Loucy (cell line): ENCODE measurements around the gene TENM4.

Experiments used
- H2AFZ ChIP-seq: fragments of 200-600 bp; sonication (generic); 2 replicates; pipeline ENCODE4 v1.6.0; 2016; ENCODE audit warnings: antibody characterized with exemption, mild to moderate bottlenecking, low read length, moderate library complexity
- H3F3A ChIP-seq: fragments of 200-600 bp; 2 replicates; pipeline ENCODE4 v1.6.0; 2016; ENCODE audit warnings: antibody characterized with exemption, low read depth, mild to moderate bottlenecking
- H3K27me3 ChIP-seq: fragments of 200-600 bp; sonication (generic); 2 replicates; pipeline ENCODE4 v1.6.1; 2014; ENCODE audit warnings: low read length, mild to moderate bottlenecking; ENCODE audit not compliant: insufficient read depth, poor library complexity, severe bottlenecking
- H3K36me3 ChIP-seq: fragments of 200-600 bp; sonication (generic); 2 replicates; pipeline ENCODE4 v1.6.1; 2016; ENCODE audit warnings: low read length; ENCODE audit not compliant: insufficient read depth
- H3K4me1 ChIP-seq: fragments of 200-600 bp; sonication (generic); 2 replicates; pipeline ENCODE4 v1.5.1; 2014; ENCODE audit warnings: low read length, mild to moderate bottlenecking; ENCODE audit not compliant: insufficient read depth, poor library complexity, severe bottlenecking
- H3K4me2 ChIP-seq: fragments of 200-600 bp; sonication (generic); 2 replicates; pipeline ENCODE4 v1.6.0; 2014; ENCODE audit warnings: antibody characterized with exemption, low read length, low read depth, mild to moderate bottlenecking; ENCODE audit not compliant: poor library complexity, severe bottlenecking
- H3K4me3 ChIP-seq: fragments of 200-600 bp; sonication (generic); 2 replicates; pipeline ENCODE4 v1.5.1; 2014; ENCODE audit warnings: low read length, mild to moderate bottlenecking, mixed read lengths; ENCODE audit not compliant: poor library complexity, severe bottlenecking
- H3K79me2 ChIP-seq: fragments of 200-600 bp; sonication (generic); 2 replicates; pipeline ENCODE4 v1.6.1; 2014; ENCODE audit warnings: low read length; ENCODE audit not compliant: insufficient read depth
- H3K9ac ChIP-seq: fragments of 200-600 bp; sonication (generic); 2 replicates; pipeline ENCODE4 v1.6.0; 2014; ENCODE audit warnings: mild to moderate bottlenecking, low read depth, low read length, moderate library complexity; ENCODE audit not compliant: poor library complexity, severe bottlenecking
- H3K9me2 ChIP-seq: fragments of 200-600 bp; sonication (generic); replicated peaks from 2 replicates; pipeline ENCODE4 v1.6.1; 2016; ENCODE audit warnings: low read depth, low read length, mixed read lengths
- H3K9me3 ChIP-seq: fragments of 200-600 bp; sonication (generic); 2 replicates; pipeline ENCODE4 v1.6.1; 2014; ENCODE audit warnings: mild to moderate bottlenecking, antibody characterized with exemption, low read length, low read depth; ENCODE audit not compliant: insufficient read depth
- H4K20me1 ChIP-seq: fragments of 200-600 bp; sonication (generic); 2 replicates; pipeline ENCODE4 v1.6.0; 2014; ENCODE audit warnings: antibody characterized with exemption, low read length, mild to moderate bottlenecking; ENCODE audit not compliant: insufficient read depth, poor library complexity, severe bottlenecking
- CTCF ChIP-seq: fragments of 200-600 bp; sonication (generic); conservative IDR thresholded peaks from 2 replicates; pipeline ENCODE4 v1.5.1; 2014; ENCODE audit warnings: mild to moderate bottlenecking, antibody characterized with exemption, low read length
- EZH2phosphoT487 ChIP-seq: fragments of 200-600 bp; IDR thresholded peaks from 2 replicates; pipeline ENCODE4 v1.6.1; 2018; ENCODE audit warnings: antibody characterized with exemption, mild to moderate bottlenecking, moderate library complexity, borderline replicate concordance

The TENM4 gene

GRCh38 chr11:79406376-79406775, 34.5 kb downstream of the TENM4 start:
- no peaks in the 10 kb centered on the region for H3K4me1 ChIP-seq
- H3K9me2 ChIP-seq: no peaks in the 10 kb centered on the region
- H3K9ac ChIP-seq: no peak overlapping the region
- no peak overlapping the region for H2AFZ ChIP-seq
- H3F3A ChIP-seq: no peaks in the 10 kb centered on the region
- H4K20me1 ChIP-seq: no peaks in the 10 kb centered on the region
- no peaks in the 10 kb centered on the region for H3K27me3 ChIP-seq
- no peaks in the 10 kb centered on the region for H3K79me2 ChIP-seq
- H3K36me3 ChIP-seq: no peaks in the 10 kb centered on the region
- H3K4me3 ChIP-seq: no peak overlapping the region
- TF ChIP-seq CTCF: no peak
- no peak for TF ChIP-seq EZH2phosphoT487
- no peak overlapping the region for H3K4me2 ChIP-seq
- H3K9me3 ChIP-seq: no peaks in the 10 kb centered on the region

- H3K9ac ChIP-seq: no peak overlapping the region
- H3K79me2 ChIP-seq: no peaks in the 10 kb centered on the region
- no peak overlapping the region for H3K4me3 ChIP-seq
- no peak overlapping the region for H2AFZ ChIP-seq
- H4K20me1 ChIP-seq: no peaks in the 10 kb centered on the region
- TF ChIP-seq EZH2phosphoT487 (no peak), CTCF (no peak)
- H3K4me2 ChIP-seq: no peak overlapping the region
- no peaks in the 10 kb centered on the region for H3K9me3 ChIP-seq
- H3K4me1 ChIP-seq: no peaks in the 10 kb centered on the region
- no peaks in the 10 kb centered on the region for H3K27me3 ChIP-seq
- no peaks in the 10 kb centered on the region for H3F3A ChIP-seq
- no peaks in the 10 kb centered on the region for H3K9me2 ChIP-seq
- H3K36me3 ChIP-seq: no peaks in the 10 kb centered on the region
These were observed 36.0 kb downstream of the TENM4 start for GRCh38 chr11:79404806-79405205.

- TF ChIP-seq CTCF (no peak), EZH2phosphoT487 (no peak)
- H3K9me2 ChIP-seq: no peaks in the 10 kb centered on the region
- H3K4me2 ChIP-seq: no peak overlapping the region
- H3K36me3 ChIP-seq: no peaks in the 10 kb centered on the region
- H3K9me3 ChIP-seq: no peaks in the 10 kb centered on the region
- no peaks in the 10 kb centered on the region for H3K27me3 ChIP-seq
- H3F3A ChIP-seq: no peaks in the 10 kb centered on the region
- H2AFZ ChIP-seq: no peak overlapping the region
- H3K4me3 ChIP-seq: no peak overlapping the region
- H3K79me2 ChIP-seq: no peaks in the 10 kb centered on the region
- H4K20me1 ChIP-seq: no peaks in the 10 kb centered on the region
- H3K4me1 ChIP-seq: no peaks in the 10 kb centered on the region
- H3K9ac ChIP-seq: no peak overlapping the region
These were observed 36.5 kb downstream of the TENM4 start for GRCh38 chr11:79404325-79404724.
